ENCODE measurements around the gene DCDC1.

The DCDC1 gene

GRCh38 chr11:31233425-31233824 lies 136.1 kb downstream of the DCDC1 start:
- no peak for ATAC-seq

- ATAC-seq, result no peak
Observed at GRCh38 chr11:31231601-31232000, 137.9 kb downstream of the DCDC1 start.

GRCh38 chr11:31218847-31219246 lies 150.7 kb downstream of the DCDC1 start:
- ATAC-seq, result no peak

GRCh38 chr11:31214372-31214771 lies 155.2 kb downstream of the DCDC1 start:
- no peak for ATAC-seq

- no peak for ATAC-seq
Observed at GRCh38 chr11:31199378-31199777, 170.2 kb downstream of the DCDC1 start.

GRCh38 chr11:31173926-31174680 lies 195.4 kb downstream of the DCDC1 start:
- no peak for ATAC-seq

GRCh38 chr11:31160504-31161422 lies 208.8 kb downstream of the DCDC1 start:
- no peak for ATAC-seq

- no peak for ATAC-seq
Observed at GRCh38 chr11:31150841-31151240, 218.7 kb downstream of the DCDC1 start.

GRCh38 chr11:31150011-31150410 lies 219.5 kb downstream of the DCDC1 start:
- no peak for ATAC-seq

- no peak for ATAC-seq
Observed at GRCh38 chr11:31141789-31142188, 227.8 kb downstream of the DCDC1 start.

- no peak for ATAC-seq
Observed at GRCh38 chr11:31139479-31139878, 230.1 kb downstream of the DCDC1 start.

GRCh38 chr11:31132531-31133421 lies 236.8 kb downstream of the DCDC1 start:
- ATAC-seq, result no peak

- no peak for ATAC-seq
Observed at GRCh38 chr11:31131760-31132159, 237.8 kb downstream of the DCDC1 start.

GRCh38 chr11:31127290-31127689 lies 242.2 kb downstream of the DCDC1 start:
- ATAC-seq, result no peak

GRCh38 chr11:31120428-31120827 lies 249.1 kb downstream of the DCDC1 start:
- ATAC-seq, result no peak

- no peak for ATAC-seq
Observed at GRCh38 chr11:31118566-31118965, 251.0 kb downstream of the DCDC1 start.

- ATAC-seq, result no peak
Observed at GRCh38 chr11:31117038-31117437, 252.5 kb downstream of the DCDC1 start.

GRCh38 chr11:31114442-31114841 lies 255.1 kb downstream of the DCDC1 start:
- no peak for ATAC-seq

- ATAC-seq, result no peak
Observed at GRCh38 chr11:31110830-31111229, 258.7 kb downstream of the DCDC1 start.

GRCh38 chr11:31109446-31109845 lies 260.1 kb downstream of the DCDC1 start:
- no peak for ATAC-seq

- ATAC-seq, result no peak
Observed at GRCh38 chr11:31107649-31108048, 261.9 kb downstream of the DCDC1 start.

GRCh38 chr11:31106968-31107576 lies 262.5 kb downstream of the DCDC1 start:
- no peak for ATAC-seq
